COLO668 (cell line): ENCODE results near the gene EHD4.

Experiments
- DNase-seq: peaks from one replicate; lab custom pipeline; 2025; ENCODE audit not compliant: unreplicated experiment; lab: John Stamatoyannopoulos, UW

EHD4 gene

DNA sequence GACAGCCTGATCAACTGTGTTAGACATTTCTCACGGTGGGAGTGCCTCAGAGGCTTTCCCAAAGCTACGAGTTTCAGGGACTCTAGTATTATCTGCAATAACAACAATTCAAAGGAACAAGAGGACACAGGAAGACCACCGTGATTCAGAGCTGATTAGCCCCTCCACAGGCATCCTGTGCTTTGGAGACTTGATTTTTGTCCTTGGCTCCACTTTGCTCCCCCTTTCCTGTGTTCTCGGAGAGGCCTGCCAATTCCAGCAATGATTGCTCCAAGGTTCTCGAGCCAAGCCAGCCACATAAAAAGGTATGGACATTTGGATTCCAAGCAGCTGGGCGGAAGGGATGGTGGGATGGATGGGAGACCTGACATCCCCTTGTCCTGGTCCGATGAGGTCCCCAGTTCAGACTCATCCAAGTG is 14.3 kb downstream of the EHD4 start:
- no peak for DNase-seq

DNA sequence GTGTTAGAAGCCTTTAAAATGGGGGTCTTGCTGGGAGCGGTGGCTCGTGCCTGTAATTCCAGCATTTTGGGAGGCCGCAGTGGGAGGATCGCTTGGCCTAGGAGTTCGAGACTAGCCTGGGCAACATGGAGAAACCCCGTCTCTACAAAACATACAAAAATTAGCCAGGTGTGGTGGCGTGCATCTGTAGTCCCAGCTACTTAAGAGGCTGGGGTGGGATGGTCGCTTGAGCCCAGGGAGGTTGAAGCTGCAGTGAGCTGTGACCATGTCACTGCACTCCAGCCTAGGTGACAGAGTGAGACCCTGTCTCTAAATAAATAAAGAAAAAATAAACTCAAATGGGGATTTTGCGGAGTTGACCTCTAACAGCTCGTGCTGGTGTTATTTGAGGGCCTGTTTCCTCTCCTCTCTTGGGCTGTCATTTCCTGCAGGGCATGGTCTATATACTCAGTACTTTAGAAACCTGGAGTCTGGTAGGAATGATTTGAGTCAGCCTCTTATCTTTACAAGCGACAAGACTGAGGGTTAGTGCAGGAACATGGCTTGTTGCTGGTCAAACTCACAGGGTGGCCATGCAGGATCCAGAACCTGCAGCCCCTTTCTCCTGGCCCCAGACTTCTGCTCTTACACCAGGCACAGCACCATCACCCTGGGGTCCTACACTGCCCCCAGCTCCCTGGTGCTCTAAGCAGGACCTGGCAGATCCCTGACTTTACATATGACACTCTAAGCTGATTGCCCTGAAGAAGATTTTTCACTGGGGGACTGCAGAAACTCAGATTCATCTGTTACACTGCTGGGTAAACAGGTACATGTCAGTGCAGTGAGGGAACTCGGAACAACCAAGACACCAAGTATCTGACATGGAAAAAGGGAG is 15.1 kb downstream of the EHD4 start:
- no peak for DNase-seq

DNA sequence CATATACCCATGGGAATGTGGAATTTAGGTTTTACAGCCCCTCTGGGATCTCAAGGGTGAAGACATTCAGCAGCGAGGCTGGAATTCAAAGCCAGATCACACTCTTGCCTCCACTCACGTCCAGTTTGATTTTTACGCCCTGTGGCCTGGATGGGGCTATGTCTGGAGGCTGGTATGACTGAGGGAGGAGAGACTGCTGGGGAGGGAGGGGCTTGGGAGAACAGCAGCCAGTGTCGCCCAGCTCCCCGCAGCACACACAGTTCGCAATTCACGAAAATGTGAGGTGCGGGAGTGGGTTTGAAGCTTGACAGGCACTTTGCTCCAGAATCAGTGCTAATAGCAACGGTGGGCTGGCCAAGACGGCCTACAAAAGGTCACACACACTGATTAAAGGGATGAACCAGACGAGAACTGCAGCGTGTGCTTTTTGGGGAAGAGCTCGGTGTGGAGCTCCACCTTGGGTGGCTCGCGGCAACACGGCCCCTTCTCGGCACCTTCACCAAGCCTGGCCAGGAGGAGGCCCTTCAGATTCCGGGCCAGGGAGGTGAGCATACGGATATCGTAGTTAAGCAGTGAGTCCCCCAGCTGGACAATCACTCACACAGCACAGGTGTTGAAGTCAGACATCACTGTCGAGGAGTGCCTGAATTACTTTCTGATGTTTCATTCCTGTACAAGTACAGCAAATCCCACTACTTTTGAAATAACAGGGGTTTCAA is 16.4 kb downstream of the EHD4 start:
- no peak for DNase-seq

DNA sequence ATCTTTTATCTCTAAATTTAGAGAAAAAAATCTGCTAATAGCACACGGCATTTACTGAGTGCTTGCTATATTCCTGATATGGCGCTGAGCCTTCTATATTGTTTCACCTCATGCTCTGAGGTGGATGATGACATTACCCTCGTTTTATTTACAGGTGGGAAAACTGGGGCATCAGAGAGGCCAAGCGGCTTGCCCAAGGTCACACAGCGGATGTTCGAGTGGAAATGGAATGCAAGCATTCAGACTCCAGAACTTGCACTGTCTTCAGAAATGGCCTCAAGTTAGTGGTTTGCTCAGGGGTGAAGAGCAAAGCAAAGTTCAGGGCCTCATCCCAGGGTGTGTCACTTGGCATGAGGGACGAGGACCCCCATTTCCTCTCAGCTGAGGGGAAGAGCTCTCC is 17.3 kb downstream of the EHD4 start:
- DNase-seq, result no peak

DNA sequence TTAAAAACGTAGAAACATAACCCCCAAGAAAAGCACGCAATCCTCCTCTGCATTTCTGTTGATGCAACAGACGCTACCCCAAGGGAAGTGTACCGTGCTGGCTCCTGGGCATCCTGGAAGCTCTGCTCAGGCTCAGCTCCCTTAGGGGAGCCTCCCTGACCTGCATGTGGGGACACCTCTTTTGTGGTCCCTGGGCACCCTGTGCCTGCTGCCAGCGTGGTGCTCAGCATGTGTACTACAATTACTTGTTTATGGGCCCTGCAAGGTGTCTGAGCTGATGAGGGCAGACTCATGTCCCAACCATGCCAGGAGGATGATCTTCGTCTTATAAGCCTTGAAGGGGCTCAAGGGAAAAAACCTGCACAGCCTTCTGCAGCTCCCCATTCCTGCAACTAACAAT is 18.3 kb downstream of the EHD4 start:
- no peak for DNase-seq

DNA sequence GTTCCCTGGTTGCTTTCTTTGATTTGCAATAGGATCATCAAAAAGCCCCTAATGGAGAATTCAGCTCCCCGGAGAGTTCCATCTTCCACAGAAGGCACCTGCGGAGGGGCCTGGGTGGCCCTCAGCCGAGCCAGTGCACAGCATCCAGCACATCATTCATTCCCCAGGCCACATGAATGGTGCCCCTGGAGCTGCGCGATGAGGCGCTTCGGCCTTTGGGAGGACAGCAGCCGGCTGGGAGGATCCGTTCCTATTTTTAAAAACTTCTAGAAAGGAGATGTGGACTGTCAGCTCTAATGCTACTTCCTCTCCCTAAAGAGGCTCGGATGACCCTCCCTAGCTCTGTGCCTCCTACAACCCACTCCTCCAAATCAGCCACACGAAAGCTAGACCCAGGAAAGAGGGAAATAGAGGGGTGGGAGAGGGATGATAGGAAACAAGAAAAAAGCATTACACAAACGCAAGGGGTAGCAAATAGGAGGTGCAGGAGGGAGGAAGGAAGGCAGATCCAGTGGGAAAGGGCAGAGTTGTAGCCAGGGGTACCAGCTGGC is 20.3 kb downstream of the EHD4 start:
- no peak for DNase-seq

DNA sequence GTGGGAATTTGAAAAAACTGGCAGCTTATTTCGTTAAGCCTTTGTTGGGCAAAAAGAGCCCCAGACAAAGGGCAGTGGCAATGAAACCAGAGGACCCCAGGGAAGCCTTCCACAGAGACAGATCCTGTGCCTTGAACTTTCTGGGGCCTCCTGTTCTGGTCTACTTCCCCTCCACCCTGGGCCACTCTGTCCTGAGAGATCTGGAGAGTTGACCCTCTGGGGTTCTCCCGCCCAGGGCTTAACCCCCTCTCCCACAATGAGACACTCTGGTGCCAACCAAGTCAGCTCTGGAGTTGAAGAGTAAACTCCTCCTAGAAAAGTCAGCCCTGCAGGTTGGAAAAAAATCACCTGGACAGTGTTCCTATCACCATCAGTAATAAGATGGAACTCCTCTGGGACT is 20.8 kb downstream of the EHD4 start:
- DNase-seq, result no peak

DNA sequence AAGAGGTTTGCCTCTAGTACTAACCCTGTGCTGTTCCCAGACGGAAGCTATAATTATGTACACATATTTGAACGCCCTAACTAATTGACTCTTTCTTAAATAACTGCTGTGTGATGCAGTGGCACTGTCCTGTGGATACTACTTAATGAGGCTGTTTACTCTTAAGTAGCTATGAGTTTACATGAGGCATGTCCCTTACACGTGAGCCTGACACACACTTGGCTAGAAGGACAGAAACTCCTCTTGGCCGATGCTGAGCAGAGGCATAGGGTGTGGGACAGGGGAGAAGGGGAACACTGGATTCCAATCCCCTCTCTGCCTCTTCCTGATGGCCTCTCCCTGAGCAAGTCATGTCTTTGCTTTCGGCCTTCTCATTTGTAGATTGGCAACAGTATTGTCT is 21.9 kb downstream of the EHD4 start:
- no peak for DNase-seq

DNA sequence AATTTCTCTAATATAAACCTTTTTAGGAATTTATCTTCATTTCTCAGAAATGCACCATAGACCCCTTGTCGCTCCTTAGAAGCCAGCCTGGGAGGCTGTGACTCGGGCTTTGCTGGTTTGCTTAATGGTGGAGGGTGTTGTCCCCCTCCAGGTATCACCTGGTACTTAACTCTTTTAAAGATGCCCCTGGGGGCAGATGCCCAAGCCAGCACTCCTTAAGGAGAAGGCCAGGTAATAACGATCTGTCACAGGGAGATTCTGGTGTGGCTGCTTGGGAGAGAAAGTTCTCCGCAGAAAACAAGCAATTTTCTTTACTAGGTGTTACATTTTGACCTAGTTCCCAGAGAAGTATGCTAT is 22.3 kb downstream of the EHD4 start:
- DNase-seq, result no peak

DNA sequence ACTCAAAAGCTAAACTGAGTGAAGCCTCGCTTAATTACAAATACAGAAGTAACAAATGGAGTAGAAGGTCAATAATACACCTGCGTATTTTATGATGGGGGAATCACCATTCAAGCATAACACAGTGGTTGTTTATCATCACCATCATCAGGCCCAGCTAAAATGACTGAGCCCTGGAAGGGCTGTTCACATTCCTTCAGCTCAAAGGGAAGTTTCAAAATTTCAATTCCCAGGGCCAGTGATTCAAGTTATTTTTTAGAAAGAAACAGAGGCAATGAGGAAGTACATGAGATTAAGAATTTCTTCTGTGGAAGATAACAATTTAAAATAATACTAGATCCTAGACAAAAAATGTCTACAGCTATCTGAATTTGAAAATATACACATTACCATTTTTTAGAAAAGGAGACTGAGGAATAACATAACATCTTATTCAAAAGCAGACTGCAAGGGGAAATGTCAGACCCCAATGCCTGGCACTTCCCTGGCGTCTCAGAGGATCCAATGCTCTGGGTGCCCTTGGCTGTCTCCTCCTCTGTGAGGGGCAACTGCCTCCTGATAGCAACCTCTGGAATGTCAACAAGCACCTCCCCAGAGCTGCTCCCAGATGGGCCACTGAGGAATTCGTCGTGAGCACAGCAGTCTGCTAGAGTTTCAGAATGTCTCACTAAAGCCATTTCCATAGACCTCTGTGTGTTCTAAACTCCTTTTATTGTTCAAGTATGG is 22.8 kb downstream of the EHD4 start:
- no peak for DNase-seq

DNA sequence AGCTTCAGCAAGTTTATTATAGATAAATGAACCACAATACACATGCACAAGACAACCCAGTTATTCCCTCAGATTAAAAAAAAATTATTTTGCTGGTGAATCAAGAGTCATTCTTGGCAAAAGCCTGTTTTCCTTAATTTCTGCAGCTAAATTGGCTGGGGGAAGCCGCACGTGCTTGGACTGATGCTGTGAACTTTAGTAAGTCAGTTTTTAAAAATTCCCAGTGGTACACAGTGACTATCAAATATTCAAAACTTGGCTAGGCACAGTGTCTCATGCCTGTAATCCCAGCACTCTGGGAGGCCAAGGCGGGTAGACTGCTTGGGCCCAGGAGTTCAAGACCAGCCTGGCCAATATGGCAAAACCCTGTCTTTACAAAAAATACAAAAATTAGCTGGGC is 23.9 kb downstream of the EHD4 start:
- no peak for DNase-seq

DNA sequence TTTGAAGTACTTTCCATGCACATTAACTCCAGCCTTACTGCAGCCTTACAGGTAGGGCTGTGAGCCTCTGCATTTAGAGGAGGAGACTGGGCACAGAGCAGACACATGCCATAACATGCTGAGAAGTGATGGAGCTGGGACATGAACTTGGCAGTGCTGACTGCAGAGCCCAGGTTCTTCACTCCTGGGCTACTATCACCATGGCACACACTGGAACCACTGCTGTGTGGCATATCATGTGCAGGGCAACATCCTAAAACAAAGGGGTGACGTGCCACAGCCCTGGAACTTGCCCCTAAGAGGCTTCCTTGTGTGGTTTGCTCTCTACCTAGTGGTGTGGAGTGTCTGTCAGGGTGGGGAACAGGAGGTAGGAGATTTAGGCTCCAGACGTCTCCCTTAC is 25.4 kb downstream of the EHD4 start:
- no peak for DNase-seq

DNA sequence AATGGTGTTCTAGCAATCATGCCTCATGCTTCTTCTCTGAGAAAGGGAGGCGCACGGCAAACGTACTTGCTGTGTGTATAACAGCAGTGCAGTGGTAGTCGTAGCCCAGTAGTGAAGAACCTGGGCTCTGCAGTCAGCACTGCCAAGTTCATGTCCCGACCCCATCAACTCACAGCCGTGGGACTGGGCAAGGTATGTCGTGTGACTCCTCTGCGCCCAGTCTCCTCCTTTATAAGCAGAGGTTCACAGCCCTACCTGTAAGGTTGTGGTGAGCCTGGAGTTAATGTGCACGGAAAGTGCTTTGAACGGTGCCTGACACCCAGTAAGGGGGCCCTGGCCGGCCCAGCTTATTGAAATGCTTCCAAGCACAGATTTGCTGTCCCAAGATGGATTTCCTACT is 26.6 kb downstream of the EHD4 start:
- DNase-seq, result no peak

DNA sequence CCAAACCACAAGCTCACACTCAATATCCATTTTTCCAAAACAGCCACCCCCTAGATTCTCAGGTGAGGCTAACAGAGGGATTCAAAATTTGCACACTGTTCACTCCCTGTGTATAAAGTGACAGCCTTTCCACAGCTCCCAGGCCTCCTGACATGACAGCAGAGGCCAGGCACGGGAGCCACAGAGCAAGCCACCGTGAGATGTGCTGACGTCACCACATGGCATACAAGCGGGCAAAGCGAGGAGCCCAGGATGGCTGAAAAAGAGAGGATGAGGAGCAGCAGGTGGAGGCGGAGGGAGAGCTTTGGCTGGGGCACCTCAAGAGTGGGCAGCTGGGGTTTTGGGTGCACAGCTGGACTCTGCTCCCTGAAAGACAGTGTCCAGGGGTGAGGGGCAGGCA is 27.1 kb downstream of the EHD4 start:
- no peak for DNase-seq

DNA sequence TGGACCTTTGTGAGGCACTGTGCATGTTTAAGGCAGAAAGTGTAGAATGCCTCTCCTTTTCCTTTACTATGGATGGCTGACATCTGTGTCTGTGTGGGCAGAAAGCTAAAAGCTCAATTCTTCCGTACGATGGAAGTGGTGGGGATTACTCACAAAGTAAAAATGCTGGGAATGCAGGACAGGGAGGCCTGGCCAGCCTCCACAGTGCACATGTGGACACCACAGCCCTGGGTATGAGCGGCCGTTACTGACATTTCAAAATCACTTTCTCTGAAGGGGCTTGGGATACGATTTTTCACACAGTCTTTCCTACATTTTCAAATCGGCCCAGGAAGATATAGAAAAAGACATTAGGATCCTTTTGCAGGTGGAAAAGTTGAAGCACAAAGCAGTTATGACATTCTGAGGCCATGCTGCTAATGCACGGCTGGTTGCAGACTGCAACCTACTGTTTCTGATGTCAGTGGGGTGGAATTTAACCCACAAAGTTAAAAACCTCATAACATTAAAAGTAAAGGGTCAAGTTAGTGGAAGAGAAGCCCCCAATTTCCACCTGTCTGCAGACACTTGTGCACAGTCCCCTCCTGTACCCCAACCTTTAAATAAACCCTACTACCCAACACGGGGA is 27.9 kb downstream of the EHD4 start:
- DNase-seq, result no peak

DNA sequence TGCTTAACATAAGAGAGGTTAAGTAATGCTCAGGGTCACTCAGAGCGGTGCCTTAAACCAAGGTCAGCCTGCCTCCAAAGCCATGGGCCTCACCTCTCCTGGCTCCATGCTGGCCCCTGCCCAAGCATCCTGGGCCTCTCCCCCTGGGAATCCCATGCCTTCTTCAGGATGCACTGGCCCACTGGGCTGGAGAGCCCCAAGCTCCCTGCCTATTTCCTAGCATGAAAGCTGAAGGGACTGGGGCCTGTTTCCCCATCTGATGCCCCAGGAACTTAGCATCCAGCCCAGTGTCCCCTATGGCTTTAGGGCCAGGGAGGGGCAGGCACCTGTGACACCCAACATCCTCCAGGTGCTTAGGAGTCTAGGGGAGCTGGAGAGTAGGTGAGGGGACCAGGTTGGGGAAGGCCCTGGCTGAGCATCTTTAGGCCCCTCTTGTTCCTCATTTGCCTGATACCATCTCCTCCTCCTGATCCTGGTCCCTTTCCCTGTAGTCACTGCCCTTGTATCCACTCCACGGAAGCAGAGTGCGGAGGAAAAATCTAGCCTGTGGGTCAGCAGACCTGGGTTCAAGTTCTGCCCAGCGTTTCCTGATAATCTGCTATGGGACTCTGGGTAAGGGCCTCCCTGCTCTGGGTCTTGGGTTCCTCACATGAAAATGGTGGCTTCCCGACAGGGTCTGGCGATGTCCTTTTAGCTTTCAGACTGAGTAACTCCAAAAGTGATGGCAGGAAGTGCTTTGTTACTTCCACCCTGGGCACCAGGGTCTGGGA is 28.6 kb downstream of the EHD4 start:
- no peak for DNase-seq

DNA sequence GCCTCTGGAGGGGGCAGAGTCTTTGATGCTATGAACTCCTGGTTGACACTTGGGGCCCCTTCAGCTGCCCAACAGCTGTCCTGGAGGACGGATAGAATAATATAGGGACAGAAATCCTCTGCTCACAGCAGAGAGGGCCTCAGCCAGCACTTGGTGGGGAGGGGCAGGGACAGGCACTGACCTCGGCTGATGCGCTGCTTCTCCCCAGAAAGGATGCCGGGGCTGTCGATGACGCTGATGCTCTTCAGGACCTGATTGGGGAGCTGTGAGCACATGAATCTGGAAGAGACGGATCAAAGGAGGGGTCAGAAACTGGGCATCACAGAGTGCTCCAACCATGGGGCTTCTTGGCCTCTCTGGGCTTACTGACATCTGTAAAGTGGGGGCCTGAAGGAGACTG is 29.5 kb downstream of the EHD4 start:
- DNase-seq, result no peak

DNA sequence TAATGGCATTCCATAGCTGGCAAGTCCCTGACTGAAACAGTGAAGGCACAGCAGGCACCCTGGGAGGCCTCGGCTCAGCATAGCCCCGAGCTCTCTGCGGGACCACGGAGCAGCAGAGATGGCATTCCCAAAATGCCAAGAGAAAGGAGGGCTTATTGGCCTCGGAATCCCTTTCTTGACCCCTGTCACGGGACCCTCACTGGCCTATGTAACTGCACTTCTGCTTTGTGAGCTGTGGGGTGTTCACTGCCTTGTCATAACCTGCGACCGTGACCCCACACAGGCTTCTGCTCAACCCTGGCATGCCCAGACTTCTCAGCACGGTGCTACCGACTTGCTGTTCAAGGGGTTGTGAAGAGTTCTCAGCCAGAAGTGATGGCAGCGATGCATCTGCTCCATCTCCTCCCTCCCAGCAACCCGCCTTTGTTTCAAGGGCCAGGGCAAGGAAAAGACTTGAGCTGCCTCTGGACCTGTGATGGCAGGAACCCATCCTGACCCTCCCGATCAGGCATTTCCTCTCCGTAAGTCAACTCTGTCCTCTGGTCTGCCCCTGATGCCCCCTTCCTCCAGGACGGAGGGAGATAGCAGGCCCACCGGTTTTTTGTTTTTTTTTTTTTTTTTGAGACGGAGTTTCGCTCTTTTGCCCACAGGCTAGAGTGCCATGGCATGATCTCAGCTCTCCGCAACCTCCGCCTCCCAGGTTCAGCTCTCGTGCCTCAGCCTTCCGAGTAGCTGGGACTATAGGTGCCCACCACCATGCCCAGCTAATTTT is 30.5 kb downstream of the EHD4 start:
- no peak for DNase-seq

DNA sequence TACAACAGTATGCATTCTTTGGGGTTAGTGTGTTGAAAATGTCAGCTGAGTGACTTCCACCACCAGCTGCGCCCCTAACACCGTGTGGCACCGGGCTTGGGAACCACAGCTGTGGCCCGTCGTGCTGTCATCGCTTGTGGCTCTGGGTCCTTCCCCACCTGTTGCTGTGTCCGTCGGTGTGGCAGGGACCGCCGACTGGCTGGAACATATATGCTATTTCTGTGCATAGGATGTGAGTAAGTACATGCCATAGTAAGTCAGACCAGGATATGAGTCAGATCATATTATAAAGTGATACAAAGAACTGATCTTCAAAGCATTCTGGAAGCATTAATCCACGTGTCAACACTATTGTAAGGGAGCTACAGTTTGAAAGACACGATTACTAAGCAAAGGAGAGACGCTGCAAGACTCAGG is 31.9 kb downstream of the EHD4 start:
- DNase-seq, result no peak

DNA sequence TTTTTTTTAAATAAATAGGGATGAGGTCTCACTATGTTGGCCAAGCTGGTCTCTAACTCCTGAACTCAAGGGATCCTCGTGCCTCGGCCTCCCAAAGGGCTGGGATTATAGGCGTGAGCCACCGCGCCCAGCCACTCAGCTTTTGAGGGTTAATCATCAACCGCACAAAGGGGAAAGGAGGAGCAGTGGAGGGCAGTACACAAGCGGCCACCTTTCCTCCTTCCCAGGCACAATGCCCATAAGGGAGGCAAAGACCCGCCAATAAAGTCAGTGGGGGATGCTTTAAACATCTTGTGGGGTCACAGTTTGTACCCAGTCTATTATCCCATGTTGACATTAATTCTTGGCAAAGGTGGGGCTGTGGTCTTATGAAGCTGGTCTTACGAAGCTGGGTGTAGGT is 32.4 kb downstream of the EHD4 start:
- DNase-seq, result no peak
